Epithelial cell of proximal tubule (primary cell): ENCODE measurements around the gene OXCT2. TPM values are rescaled to one million over a fixed set of nuclear protein-coding genes. Genes with fewer than 3 reads are reported as not detected.
"Not testable (repeated sequence)": the region's sequence is repeated elsewhere in the genome, so short reads cannot be mapped to it uniquely, and the experiment has no call there.

Experiments used
- DNase-seq: peaks from one replicate; pipeline ENCODE4 v3.0.0-alpha.2; 2011; ENCODE audit warnings: low read depth
- H3K4me3 ChIP-seq: 2 replicates; pipeline ENCODE4 v1.5.1; 2011; ENCODE audit warnings: low read depth, mild to moderate bottlenecking, low read length
- total RNA-seq: library from RNA; depleted of rRNA; stranded (reverse); fragments of >200 nt; gene quantifications from 2 replicates; pipeline ENCODE4 v1.2.3, GENCODE V29; 2015
- TF ChIP-seq, protein P1 (sequence below): conservative IDR thresholded peaks from 2 replicates; pipeline ENCODE4 v1.5.1; 2012; ENCODE audit warnings: low read depth, mild to moderate bottlenecking, low read length

Gene OXCT2
- total RNA-seq, 1 donor from 2014 or later = 15.0 TPM

DNA sequence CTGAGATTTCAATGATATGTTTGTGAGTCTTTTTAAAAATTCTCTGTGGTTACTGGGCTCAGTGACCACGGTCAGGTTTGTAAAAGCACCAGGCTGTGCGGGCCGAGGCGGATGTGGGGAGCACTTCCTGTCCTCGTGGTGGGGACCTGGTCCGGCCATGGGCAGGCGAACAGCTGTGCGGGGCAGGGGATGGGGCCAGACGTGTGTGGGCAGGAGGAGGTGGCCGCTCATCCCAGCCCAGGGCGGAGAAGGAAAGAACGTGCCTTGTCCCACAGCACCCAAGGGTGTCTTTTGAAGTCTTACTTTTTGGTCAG, 5.2 kb upstream of the OXCT2 start:
- TF ChIP-seq, protein P1, sequence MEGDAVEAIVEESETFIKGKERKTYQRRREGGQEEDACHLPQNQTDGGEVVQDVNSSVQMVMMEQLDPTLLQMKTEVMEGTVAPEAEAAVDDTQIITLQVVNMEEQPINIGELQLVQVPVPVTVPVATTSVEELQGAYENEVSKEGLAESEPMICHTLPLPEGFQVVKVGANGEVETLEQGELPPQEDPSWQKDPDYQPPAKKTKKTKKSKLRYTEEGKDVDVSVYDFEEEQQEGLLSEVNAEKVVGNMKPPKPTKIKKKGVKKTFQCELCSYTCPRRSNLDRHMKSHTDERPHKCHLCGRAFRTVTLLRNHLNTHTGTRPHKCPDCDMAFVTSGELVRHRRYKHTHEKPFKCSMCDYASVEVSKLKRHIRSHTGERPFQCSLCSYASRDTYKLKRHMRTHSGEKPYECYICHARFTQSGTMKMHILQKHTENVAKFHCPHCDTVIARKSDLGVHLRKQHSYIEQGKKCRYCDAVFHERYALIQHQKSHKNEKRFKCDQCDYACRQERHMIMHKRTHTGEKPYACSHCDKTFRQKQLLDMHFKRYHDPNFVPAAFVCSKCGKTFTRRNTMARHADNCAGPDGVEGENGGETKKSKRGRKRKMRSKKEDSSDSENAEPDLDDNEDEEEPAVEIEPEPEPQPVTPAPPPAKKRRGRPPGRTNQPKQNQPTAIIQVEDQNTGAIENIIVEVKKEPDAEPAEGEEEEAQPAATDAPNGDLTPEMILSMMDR = no peak
- no peak overlapping the region for H3K4me3 ChIP-seq
- DNase-seq = no peak

DNA sequence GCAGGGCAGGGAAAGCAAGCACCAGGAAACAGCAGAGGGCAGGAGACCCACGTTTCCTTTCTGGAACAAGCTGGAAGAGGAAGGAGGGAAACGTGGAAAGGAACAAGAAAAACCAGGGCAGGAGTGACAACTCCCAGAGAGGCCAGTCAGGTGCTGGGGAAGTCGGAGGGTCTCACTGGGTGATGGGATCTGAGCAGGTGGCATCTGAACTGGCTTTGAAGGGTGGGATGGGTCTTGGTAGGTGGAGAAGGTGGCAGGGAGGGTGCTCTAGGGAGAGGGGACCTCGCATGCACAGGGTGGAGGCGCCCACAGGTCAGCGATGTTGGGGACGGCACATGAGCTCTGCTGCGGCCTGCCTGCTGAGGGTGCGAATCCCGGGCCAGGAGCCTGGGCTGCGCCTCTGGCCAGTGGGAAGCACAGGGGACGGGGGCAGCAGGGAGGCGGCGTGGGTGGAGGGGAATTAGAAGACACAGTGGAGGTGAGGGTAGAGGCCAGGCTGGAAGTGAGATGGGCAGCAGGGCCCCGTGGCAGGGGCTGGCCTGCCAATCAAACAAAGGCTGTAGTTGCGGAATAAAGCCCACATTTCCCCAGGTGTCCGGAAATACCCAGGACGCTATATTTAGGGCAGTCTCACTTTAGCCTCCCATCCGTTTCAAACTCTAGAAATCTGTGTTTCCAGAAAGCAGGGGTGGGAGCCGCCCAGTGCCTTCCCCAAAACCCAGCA, 4.7 kb upstream of the OXCT2 start:
- H3K4me3 ChIP-seq, DNase-seq: not testable (repeated sequence)

DNA sequence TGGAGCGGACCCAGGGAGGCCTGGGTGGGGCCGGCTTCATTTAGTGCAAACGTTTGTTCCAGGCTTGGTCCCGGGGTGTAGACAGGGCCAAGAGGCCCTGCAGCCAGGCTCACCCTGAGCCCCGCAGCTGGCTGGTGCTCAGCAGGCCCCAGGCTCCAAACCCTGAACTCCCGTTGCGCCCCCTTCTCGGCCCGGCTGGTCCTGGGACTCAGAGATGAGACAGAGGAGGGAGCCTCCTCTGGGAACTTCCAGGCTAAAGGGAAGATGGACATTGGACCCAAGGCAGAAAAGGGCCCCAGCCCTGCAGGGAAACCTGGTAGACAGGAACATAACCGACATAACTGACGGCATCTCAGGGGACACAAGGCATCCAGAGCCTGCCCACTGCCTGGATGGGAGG, 4.0 kb upstream of the OXCT2 start:
- DNase-seq, H3K4me3 ChIP-seq: not testable (repeated sequence)

DNA sequence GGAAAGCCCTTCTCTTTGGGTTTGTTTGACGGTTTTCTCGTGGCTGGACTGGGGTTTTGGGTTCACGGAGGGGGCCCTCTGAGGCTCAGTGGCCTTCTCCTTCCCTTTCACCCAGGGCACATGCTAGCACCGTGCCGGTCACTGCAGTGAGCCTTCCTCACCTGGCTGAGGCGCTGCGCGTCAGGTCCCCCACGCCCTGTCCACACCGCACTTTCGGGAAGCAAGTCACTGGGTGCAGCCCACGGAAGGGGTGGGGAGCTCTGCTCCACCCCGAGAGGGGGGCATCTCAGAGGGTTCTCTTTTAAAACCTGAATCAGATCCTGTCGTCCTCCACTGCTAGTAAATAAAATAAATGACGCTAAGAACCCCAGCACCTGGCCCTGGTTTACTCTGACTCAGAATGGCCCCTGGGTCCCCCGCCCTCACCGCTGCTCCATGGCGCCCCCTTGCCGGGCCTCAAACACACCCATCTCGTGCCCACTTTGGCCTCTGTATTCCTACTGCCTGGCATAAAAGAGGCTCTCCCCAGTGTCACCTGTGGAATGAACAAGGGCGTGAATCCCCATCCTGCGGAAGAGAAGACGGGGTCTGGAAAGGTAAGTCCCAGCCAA, 2.3 kb upstream of the OXCT2 start:
- DNase-seq, H3K4me3 ChIP-seq: not testable (repeated sequence)

DNA sequence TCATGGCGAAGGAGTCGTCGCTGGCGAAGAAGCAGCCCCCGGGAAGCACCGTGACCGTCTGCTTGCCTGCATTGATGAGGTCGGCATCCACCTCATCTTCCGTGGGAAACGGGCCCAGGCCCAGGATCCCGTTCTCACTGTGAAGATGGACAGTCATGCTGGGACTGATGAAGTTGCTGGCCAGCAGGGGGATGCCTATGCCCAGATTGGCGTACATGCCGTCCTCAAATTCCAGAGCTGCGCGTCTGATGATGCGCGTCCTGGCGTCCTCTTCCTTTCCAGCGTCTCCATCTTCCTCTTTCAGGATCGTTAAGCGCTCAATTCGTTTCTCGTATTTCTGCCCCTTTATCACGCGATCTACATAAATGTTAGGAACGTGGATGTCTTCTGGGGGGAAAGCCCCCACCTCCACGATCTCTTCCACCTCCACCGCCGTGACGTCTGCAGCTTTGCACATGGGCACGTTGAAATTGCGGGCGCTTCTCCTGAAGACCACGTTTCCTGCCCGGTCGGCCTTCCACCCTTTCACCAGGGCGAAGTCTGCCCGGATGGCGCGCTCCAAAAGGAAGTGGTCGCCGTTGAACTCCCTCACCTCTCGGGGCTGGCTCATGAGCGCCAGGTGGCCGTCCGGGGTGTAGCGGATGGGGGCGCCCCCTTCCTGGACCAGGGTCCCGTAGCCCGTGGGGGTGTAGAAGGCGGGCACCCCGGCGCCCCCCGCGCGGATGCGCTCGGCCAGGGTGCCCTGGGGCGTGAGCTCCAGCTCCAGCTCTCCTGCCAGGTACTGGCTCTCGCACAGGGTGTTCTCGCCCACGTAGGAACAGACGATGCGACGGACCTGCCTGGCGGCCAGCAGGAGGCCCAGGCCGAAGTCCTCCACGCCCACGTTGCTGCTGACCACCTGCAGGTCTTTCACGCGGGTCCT, 787 bp downstream of the OXCT2 start:
- H3K4me3 ChIP-seq, DNase-seq: not testable (repeated sequence)

DNA sequence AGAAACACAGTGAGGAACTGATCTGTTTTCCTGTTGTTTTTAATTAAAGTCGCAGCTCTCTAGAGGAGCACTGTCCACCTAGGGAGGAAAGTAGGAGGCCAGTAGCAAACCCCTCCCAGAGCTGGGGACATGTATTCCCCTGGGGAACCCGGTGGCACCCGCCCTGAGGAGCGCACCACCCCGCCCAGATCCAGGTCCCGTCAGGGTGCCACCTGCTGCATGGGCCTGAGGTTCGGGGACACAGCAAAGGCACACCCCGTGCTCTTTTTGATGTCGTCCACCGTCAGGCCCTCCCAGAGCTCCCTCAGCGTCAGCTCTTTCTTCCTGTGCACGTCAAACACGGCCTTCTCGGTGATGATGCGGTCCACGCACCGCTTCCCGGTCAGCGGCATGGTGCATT, 1.6 kb downstream of the OXCT2 start:
- not testable (repeated sequence) for DNase-seq, H3K4me3 ChIP-seq

DNA sequence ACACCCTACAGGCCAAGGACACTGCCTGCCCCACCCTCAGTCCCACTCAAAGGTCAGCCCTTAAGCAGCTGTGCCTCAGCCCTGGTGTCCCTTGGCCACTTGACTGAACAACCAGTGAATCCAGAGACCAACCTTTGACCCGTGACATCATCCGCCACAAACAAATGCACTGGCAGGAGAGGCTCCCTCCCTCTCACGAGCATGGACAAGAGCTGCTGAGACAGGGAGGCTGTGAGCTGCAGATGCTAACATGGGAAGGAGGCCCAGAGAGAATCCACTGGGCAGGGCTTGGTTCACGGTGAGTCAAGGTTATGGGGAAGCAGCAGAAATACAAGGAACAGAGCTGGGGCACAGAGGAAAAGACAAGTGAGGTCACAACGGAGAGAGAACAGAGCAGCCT, 4.7 kb downstream of the OXCT2 start:
- H3K4me3 ChIP-seq, DNase-seq: not testable (repeated sequence)

DNA sequence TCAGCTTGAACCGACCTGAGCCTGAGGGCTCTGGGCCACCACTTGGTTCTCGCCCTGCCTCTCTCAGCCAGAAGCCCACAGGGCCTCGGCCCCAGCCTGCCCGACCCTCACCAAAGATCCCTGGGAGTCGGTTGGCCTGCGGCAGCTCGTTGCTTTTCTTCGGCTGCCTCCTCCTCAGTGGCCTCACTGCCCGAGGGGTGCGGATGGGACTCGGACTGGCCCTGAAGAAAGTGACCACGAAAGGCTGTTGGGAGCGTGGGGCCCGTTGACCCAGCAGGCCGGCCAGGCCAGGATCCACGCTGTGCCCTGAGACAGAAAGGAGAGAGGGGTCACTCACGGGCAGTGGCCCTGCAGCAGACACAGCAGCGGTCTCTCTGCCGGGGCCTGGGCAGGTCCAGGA, 6.6 kb downstream of the OXCT2 start:
- not testable (repeated sequence) for DNase-seq, H3K4me3 ChIP-seq

DNA sequence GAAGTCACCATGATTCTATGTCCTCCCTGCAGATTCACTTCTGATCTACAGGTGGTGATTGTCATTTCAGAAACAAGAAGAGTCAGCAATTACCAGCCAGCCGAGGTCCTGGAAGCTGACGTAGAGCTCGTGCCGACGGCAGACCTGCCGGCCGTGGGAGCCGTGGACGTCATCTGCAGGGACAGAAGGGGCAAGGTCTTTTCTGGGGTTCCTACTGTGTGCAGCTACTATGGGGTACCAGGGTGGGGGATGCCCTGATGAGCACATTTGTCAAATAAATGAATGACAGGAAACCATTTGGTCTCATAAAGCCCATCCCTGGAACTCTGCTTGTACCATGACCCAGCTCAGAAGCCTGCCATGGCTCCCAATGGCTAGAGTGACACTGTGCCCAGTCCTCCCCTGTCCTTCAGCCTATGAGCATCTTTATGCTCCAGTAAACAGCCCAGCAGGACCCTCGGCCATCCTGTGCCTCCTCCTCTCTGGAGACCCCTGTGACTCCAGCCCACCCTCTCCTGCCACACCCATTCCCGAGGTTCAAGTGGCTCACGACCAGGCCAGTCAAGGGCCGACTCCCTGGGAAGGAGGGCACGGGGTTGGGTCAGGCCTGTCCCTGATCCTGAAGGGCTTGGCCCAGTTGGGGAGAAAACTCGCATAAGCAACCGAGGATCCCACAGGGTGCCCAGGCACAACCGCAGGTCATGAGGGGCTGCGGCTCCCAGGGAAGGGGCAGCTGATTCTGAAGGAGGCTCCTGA, 7.4 kb downstream of the OXCT2 start:
- not testable (repeated sequence) for DNase-seq, H3K4me3 ChIP-seq

DNA sequence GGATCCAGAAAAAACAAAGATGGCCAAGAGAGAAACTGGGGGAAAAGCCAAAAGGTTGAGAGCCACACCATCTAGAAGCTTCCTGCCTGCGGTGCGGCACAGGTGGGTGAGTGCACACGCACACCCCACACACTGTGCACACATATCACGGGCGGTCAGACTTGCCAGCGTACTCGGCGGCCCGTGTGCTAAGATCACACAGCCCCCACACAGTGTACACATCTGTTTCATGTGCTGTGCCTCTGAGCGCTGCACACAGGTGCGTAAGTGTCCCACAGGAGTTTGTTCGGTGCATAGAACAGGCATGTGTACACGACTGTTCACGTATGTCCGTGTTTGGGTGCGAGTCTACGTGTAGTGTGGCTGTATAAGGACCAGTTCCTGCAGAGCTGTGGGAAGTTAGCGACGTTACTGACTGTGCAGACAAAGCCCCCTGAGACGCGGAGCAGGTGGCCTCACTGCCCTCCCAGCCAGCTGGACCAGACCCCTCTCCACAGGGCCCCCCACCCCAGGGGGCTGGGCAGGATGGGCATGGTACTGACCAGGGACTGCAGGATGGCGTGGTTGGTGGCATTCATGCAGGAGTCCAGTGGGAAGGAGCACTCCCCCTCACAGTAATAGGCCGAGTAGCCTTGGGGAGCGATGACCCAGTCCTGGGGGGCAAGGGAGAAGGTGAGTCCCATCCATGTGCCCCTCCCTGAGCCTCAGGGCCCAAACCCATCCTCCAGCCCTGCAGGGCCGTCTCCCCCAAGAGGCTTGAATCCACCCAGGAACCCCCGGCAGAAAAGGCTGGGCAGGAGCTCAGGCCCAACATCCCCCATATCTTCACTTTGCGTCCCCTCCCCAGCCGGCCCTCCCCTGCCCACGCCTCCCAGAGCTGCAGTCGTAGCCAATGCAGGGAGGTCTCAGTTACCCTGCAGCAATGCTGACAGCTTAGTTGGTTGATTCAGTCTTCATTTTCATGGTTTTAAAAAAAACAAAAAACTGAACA, 8.3 kb downstream of the OXCT2 start:
- no peak for DNase-seq
- H3K4me3 ChIP-seq = no peak overlapping the region
- TF ChIP-seq, protein P1 = no peak
